EH (cell line): Measurements from ENCODE around the gene ZNF19.

Experiments used
- DNase-seq: peaks from one replicate; pipeline ENCODE4 v3.0.0-alpha.2; 2015; ENCODE audit warnings: low read depth

ZNF19 gene

GRCh38 chr16:71441348-71442050 lies 47.6 kb downstream of the ZNF19 start:
- no peak for DNase-seq

GRCh38 chr16:71440669-71441347 lies 48.3 kb downstream of the ZNF19 start:
- no peak for DNase-seq

GRCh38 chr16:71439523-71439922 lies 49.6 kb downstream of the ZNF19 start:
- peak; percentile 50 for DNase-seq

GRCh38 chr16:71436473-71436872 lies 52.7 kb downstream of the ZNF19 start:
- DNase-seq, result no peak

- no peak for DNase-seq
These were observed 56.2 kb downstream of the ZNF19 start for GRCh38 chr16:71432906-71433305.

- no peak for DNase-seq
These were observed 57.1 kb downstream of the ZNF19 start for GRCh38 chr16:71431991-71432390.

GRCh38 chr16:71431176-71431575 lies 57.9 kb downstream of the ZNF19 start:
- no peak for DNase-seq

- no peak for DNase-seq
These were observed 58.4 kb downstream of the ZNF19 start for GRCh38 chr16:71430744-71431143.

- no peak for DNase-seq
These were observed 59.5 kb downstream of the ZNF19 start for GRCh38 chr16:71429581-71429980.

GRCh38 chr16:71428883-71429282 lies 60.2 kb downstream of the ZNF19 start:
- DNase-seq, result peak; percentile 54

- DNase-seq, result no peak
These were observed 60.7 kb downstream of the ZNF19 start for GRCh38 chr16:71428385-71428784.

GRCh38 chr16:71426880-71427615 lies 62.1 kb downstream of the ZNF19 start:
- no peak for DNase-seq

GRCh38 chr16:71426069-71426879 lies 62.9 kb downstream of the ZNF19 start:
- peak; percentile 72 for DNase-seq

- DNase-seq, result no peak
These were observed 63.4 kb downstream of the ZNF19 start for GRCh38 chr16:71425746-71426068.

GRCh38 chr16:71424626-71425025 lies 64.5 kb downstream of the ZNF19 start:
- DNase-seq, result no peak

GRCh38 chr16:71423865-71424264 lies 65.3 kb downstream of the ZNF19 start:
- DNase-seq, result no peak
